GM10266 (cell line): ENCODE results near the gene ZNF391.
"Not testable (repeated sequence)": the region's sequence is repeated elsewhere in the genome, so short reads cannot be mapped to it uniquely, and the experiment has no call there.

Experiments used
- DNase-seq: peaks from one replicate; pipeline ENCODE4 v3.0.0; 2012; ENCODE audit errors: extremely low spot score
- TF ChIP-seq, protein P1 (sequence below): IDR thresholded peaks from 2 replicates; pipeline ENCODE4 v1.5.1; 2012; ENCODE audit warnings: mild to moderate bottlenecking, low read depth; ENCODE audit not compliant: control insufficient read depth, insufficient read depth; ENCODE audit errors: missing control alignments

ZNF391 gene

DNA sequence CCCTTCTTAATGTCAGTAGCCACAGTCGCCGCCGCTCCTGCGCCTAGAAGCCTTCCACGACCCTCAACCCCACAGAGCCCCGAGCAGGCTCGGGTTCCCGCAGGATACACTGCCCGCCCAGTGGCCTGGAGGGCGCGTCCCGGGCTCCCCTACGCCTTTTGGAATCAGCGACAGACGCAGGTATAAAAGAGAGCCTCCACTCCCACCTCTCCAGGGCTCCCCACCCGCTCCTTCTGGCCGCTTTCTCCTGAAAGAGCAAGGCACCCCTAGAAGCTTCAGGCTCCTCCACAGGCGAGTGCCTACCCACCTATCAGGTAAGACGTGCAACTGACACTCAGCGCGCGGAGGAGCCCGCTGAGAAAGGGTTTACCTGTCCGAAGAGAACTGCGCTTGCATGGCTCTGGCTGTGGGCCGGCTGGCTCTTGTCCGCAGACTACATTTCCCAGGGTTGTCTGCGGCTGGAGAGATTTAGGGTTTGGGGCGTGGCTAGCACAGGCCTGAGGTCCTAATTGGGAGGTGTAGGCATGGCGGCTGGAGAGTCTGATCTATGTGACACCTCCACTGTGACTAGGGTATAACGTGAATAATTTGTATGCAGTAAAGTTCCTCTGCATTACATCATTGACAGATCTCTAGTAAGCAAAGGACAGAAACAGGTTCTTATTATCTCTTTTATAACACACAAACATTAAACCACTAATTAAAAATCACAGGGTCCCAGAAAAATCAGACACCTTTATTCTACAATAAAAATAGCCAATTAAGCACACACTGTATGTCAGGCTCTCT, 13.5 kb upstream of the ZNF391 start:
- DNase-seq, result peak; percentile 76

DNA sequence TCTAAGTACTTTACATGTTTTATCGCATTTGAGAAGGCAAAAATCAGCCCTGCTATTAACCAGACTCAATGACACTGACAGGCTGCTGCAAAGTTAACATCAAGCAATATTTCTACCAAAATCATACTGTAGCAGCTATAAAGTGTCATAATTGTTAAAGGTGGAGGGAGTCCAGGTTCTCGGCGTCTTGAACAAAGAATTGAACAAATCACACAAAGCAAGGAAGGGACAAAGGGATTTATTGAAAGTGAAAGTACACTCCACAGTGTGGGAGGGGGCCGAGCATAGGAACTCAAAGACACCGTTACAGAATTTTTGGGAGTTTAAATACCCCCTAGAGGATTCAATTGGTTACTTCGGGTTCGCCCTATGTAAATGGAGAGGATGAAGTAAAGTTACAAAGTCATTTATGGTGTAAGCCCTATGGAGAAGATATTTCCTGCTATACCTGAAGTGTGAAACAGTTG, 12.9 kb upstream of the ZNF391 start:
- no peak for DNase-seq
- TF ChIP-seq, protein P1, sequence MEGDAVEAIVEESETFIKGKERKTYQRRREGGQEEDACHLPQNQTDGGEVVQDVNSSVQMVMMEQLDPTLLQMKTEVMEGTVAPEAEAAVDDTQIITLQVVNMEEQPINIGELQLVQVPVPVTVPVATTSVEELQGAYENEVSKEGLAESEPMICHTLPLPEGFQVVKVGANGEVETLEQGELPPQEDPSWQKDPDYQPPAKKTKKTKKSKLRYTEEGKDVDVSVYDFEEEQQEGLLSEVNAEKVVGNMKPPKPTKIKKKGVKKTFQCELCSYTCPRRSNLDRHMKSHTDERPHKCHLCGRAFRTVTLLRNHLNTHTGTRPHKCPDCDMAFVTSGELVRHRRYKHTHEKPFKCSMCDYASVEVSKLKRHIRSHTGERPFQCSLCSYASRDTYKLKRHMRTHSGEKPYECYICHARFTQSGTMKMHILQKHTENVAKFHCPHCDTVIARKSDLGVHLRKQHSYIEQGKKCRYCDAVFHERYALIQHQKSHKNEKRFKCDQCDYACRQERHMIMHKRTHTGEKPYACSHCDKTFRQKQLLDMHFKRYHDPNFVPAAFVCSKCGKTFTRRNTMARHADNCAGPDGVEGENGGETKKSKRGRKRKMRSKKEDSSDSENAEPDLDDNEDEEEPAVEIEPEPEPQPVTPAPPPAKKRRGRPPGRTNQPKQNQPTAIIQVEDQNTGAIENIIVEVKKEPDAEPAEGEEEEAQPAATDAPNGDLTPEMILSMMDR, result no peak

More for the DNA sequence above, 13.5 kb upstream of the ZNF391 start:
- TF ChIP-seq, protein P1, result no peak

GRCh38 chr6:27378406-27378805, 10.2 kb upstream of the ZNF391 start:
- not testable (repeated sequence) for DNase-seq

DNA sequence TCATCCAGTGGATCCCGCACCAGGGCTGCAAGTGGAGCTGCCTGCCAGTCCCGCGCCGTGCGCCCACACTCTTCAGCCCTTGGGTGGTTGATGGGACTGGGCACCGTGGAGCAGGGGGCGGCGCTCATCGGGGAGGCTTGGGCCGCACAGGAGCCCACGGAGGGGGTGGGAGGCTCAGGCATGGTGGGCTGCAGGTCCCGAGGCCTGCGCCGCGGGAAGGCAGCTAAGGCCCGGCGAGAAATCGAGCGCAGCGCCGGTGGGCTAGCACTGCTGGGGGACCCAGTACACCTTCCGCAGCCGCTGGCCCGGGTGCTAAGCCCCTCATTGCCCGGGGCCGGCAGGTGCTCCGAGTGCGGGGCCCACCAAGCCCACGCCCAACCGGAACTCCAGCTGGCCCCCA, 7.6 kb upstream of the ZNF391 start:
- not testable (repeated sequence) for DNase-seq

- TF ChIP-seq, protein P1, result no peak
Measured at GRCh38 chr6:27383011-27383410, 5.5 kb upstream of the ZNF391 start.

DNA sequence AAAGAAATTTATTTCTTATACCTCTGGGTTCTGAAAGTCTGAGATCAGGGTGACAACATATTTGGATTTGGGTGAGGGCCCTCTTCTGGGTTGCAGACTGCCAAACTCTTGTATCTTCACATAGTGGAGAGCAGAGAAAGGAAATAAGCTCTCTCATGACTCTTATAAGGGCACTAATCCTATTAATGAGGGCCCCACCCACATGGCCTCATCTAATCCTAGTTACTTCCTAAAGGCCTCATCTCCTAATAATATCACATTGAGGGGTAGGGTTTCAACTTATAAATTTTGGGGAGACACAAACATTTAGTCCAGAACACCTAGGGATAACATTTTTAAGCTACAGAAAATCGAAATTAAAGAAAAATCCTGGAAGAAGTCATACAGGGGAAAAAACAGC, 5.1 kb upstream of the ZNF391 start:
- DNase-seq, result no peak
- TF ChIP-seq, protein P1, result no peak

More at GRCh38 chr6:27383011-27383410, 5.5 kb upstream of the ZNF391 start:
- DNase-seq, result no peak

- no peak for DNase-seq
- TF ChIP-seq, protein P1, result no peak
Measured at GRCh38 chr6:27392623-27393022, 4.1 kb downstream of the ZNF391 start.

DNA sequence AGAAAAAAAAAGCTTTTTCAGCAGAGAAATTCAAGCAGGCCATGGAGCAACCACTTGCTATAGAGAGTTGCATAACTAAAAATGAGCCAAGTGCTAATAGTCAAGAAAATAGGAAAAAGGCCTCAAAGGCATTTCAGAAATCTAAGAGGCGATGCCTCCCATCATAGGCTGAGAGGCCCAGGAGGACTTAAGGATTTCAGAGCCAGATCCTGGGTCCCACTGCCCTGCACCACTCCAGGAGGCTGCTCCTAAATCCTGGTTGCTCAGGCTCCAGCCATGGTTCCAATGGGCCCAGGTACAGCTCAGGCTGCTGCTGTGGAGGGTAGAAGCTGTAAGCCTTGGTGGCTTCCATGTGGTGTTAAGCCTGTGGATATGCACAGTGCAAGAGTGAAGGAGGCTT, 5.5 kb downstream of the ZNF391 start:
- TF ChIP-seq, protein P1, result no peak
- no peak for DNase-seq
